Ishikawa (cell line): ENCODE measurements around the gene MRPL41.

Source experiments
- CEBPB ChIP-seq: IDR thresholded peaks from 2 replicates; pipeline ENCODE4 v1.6.1; 2012
- CREB1 ChIP-seq: IDR thresholded peaks from 2 replicates; pipeline ENCODE4 v1.6.1; 2012; ENCODE audit warnings: low read depth
- FOXM1 ChIP-seq: IDR thresholded peaks from 2 replicates; pipeline ENCODE4 v1.6.1; 2012; ENCODE audit warnings: low read depth, borderline replicate concordance
- NFIC ChIP-seq: IDR thresholded peaks from 2 replicates; pipeline ENCODE4 v1.6.1; 2012
- TAF1 ChIP-seq: IDR thresholded peaks from 2 replicates; pipeline ENCODE4 v1.6.1; 2012; ENCODE audit warnings: low read depth, mild to moderate bottlenecking

- TF ChIP-seq TAF1 (no peak), NFIC (no peak), FOXM1 (no peak), CEBPB (no peak), CREB1 (no peak)
These were observed 35.2 kb downstream of the MRPL41 start for GRCh38 chr9:137586854-137587253.
